Mucosa of descending colon (tissue), 3 donors: ENCODE data around the gene REG1A. TPM values are rescaled to one million over a fixed set of nuclear protein-coding genes. Genes with fewer than 3 reads are reported as not detected.

Experiments
- ATAC-seq: fragments of 200-7000 bp; cut with Tn5 transposase; one replicate; pipeline ENCODE4 v1.9.1; 2020; ENCODE audit warnings: mild to moderate bottlenecking, moderate library complexity
- DNase-seq, 3 donors: peaks; one replicate each; pipeline ENCODE4 v3.0.0-alpha.2; 2020
- H3K36me3 ChIP-seq: fragments of 200-600 bp; one replicate; pipeline ENCODE4 v1.8.0; 2021; ENCODE audit warnings: low read depth, mild to moderate bottlenecking
- H3K4me1 ChIP-seq: fragments of 200-600 bp; one replicate; pipeline ENCODE4 v1.8.0; 2021; ENCODE audit warnings: low read depth, mild to moderate bottlenecking
- H3K4me3 ChIP-seq: fragments of 200-600 bp; one replicate; pipeline ENCODE4 v1.8.0; 2021; ENCODE audit warnings: mild to moderate bottlenecking
- H3K9me3 ChIP-seq: fragments of 200-600 bp; one replicate; pipeline ENCODE4 v1.8.0; 2021; ENCODE audit warnings: mild to moderate bottlenecking
- intact Hi-C, 2 donors: fragments of 100-400 bp; cut with DNase I in 1 of 2; cut with micrococcal nuclease in 1 of 2; formaldehyde crosslinking; loops; one replicate each; pipeline versions ENCODE4 v1.11.0 to v1.11.1; 2022; cut with DNase I, micrococcal nuclease
- total RNA-seq, 3 donors: library from RNA; stranded (reverse); fragmentation: NEBNext Ultra II Directional in 2 of 3; extraction: Animal tissue kit (Norgen Biotek cat#: 25700) in 2 of 3; gene quantifications; one replicate each; pipeline versions ENCODE4 v1.2.1 to v1.2.4, GENCODE V29; 2021 to 2023
- TF ChIP-seq, protein P1 (sequence below): fragments of 200-600 bp; IDR thresholded peaks from one replicate; pipeline ENCODE4 v1.8.0; 2022; ENCODE audit warnings: antibody characterized with exemption, mild to moderate bottlenecking
- donor health status: DM: no; HTN: no; CAD: no; lungs with moderate emphysema.
- donor health status: DM: no; HTN: no; CAD: no.
- donor health status: DM: no; HTN: yes; CAD: no.

Gene REG1A
- total RNA-seq, 3 donors from 2014 or later = 0.89 to 885 TPM; not detected in 1

- no peaks in the 10 kb centered on the region for H3K36me3 ChIP-seq
- ATAC-seq (peak; percentile 79), DNase-seq (peak in 1 of 3 donors; percentile 14)
- no peaks in the 10 kb centered on the region for H3K9me3 ChIP-seq
- intact Hi-C loops = no loop called here
- TF ChIP-seq, protein P1, sequence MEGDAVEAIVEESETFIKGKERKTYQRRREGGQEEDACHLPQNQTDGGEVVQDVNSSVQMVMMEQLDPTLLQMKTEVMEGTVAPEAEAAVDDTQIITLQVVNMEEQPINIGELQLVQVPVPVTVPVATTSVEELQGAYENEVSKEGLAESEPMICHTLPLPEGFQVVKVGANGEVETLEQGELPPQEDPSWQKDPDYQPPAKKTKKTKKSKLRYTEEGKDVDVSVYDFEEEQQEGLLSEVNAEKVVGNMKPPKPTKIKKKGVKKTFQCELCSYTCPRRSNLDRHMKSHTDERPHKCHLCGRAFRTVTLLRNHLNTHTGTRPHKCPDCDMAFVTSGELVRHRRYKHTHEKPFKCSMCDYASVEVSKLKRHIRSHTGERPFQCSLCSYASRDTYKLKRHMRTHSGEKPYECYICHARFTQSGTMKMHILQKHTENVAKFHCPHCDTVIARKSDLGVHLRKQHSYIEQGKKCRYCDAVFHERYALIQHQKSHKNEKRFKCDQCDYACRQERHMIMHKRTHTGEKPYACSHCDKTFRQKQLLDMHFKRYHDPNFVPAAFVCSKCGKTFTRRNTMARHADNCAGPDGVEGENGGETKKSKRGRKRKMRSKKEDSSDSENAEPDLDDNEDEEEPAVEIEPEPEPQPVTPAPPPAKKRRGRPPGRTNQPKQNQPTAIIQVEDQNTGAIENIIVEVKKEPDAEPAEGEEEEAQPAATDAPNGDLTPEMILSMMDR = no peak
- H3K4me3 ChIP-seq = no peak overlapping the region
- H3K4me1 ChIP-seq = peaks cover 3% of the 10 kb centered on the region
Measured at GRCh38 chr2:79114797-79115494, 5.3 kb upstream of the REG1A start.

DNA sequence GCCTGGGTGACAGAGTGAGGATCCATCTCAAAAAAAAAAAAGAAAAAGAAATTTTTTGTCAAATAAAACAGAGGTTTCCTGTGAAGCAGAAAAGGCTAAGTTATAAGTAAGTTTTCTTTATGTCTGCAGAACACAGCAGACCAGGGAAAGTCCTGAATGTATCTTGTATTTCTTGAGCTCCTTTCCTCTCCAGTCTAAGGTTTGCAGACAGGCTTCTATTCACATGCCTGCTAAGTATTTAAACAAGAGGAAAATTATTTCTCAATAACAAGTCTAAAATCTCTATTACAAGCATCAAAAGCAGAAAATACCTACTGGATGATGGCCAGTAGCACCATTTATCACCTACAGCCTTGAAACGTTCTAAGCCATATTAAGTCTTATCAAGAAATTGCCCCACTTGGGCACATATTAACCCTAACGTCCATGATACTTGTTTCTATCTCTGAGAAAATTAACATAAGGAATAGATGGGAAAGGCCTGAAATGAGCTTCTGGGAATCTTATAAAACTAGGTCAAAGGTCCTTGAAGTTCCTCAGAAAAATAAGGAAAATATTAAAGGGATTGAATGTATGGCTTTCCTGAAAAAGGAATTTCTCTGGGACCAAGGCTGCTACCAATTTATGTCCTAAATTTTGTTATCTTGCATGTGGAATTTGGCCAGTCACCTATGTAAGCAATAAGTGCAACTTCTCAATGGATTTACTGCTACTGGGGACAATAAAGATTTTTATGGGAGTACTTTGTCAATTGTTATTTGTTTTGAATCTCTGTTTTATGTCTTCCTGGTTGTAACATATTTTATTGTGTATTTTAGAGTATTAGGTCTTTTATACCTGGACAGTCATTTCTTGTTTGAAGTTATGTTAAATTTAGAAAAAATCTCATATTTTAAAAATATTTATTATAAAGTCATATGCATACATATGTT, 3.0 kb upstream of the REG1A start:
- TF ChIP-seq, protein P1 = no peak
- no peaks in the 10 kb centered on the region for H3K36me3 ChIP-seq
- peaks cover 3% of the 10 kb centered on the region for H3K4me1 ChIP-seq
- DNase-seq (no peak), ATAC-seq (peak; percentile 47)
- H3K9me3 ChIP-seq = no peaks in the 10 kb centered on the region
- H3K4me3 ChIP-seq = no peak overlapping the region
- intact Hi-C loops = no loop called here

DNA sequence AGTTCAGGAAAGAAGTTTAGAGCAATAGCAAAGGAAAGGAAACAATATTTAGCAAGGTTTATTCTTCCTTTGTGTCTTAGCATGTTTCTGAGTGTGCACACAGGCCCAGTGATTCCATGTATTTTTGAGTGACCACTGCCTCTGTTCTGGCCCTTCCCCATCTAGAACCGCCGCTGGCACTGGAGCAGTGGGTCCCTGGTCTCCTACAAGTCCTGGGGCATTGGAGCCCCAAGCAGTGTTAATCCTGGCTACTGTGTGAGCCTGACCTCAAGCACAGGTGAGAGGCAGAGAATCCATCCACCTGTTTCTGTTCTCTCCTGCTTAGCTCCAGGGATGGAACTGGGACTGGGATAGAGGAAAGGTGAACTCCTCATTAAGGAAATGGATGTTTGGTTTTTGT, 2.4 kb downstream of the REG1A start:
- Histone ChIP-seq H3K9me3 (no peaks in the 10 kb centered on the region), H3K4me1 (no peaks in the 10 kb centered on the region), H3K4me3 (no peak overlapping the region), H3K36me3 (no peaks in the 10 kb centered on the region)
- no peak for DNase-seq
- TF ChIP-seq, protein P1 = no peak
- no peak for ATAC-seq
- intact Hi-C loops = no loop called here

DNA sequence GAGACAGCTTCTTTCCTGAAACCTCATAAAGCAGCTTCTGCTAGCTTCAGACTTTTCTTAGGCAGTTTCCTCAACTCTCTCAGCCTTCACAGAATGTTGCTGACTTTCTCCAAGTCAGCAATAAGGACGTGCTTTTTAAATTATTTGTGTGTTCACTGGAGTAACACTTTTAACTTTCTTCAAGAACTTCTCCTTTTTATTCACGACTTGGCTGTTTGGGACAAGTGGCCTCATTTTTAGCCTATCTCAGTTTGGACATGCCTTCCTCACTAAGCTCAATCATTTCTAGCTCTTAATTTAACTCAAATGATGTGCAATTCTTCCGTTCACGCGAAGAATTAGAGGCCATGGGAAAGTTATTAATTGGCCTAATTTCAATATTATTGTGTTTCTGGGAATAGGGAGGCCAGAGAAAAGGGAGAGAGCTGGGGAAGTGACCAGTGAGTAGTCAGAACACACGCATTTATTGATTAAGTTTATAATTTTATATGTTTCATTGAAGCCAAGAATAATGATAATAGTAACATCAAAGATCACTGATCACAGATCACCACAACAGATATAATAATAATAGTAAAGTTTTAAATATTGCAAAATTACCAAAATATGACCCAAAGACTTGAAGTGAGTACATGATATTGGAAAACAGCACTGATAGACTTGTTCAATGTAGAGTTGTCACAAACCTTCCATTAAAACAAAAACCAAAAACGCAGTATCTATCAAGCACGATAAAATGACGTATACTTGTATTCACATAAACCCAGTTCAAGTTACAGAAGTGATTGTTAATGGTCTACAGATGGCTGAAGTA, 4.8 kb downstream of the REG1A start:
- ATAC-seq = no peak
- Histone ChIP-seq H3K9me3 (no peaks in the 10 kb centered on the region), H3K36me3 (no peaks in the 10 kb centered on the region), H3K4me1 (no peaks in the 10 kb centered on the region), H3K4me3 (no peak overlapping the region)
- TF ChIP-seq, protein P1 = no peak
- DNase-seq = no peak
- intact Hi-C loops = no loop called here

DNA sequence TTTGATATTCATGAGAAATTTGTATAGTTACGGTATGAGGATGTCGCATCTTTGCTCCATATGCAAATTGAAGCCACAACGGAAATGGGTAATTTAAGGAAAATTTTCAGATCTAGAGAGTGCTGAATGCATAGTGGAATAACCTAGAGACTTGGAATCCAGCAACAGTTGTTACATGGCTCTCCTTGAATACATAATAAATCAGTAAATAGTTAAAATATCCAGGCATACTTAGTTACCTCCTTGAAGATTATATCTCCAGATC, 5.4 kb downstream of the REG1A start:
- TF ChIP-seq, protein P1 = no peak
- Histone ChIP-seq H3K36me3 (no peaks in the 10 kb centered on the region), H3K9me3 (no peaks in the 10 kb centered on the region), H3K4me3 (no peak overlapping the region), H3K4me1 (no peaks in the 10 kb centered on the region)
- ATAC-seq (no peak), DNase-seq (no peak)
- intact Hi-C loops = no loop called here
